HepG2 (cell line): ENCODE data around the gene CDK6. TPM values are rescaled to one million over a fixed set of nuclear protein-coding genes. Genes with fewer than 3 reads are reported as not detected.

Experiments used
- AKAP8 ChIP-seq: sonication (generic); formaldehyde crosslinking; IDR thresholded peaks from 2 replicates; pipeline ENCODE4 v1.5.1; 2020; ENCODE audit warnings: mild to moderate bottlenecking, missing genetic modification reagents
- ATF7-NPFF ChIP-seq: sonication (generic); formaldehyde crosslinking; IDR thresholded peaks from 2 replicates; pipeline ENCODE4 v1.8.1; 2023; ENCODE audit warnings: mild to moderate bottlenecking, low read depth, missing genetic modification reagents, moderate library complexity
- CREM ChIP-seq, 2 experiments: sonication (generic) in 1 of 2; formaldehyde crosslinking in 1 of 2; IDR thresholded peaks; 2 replicates each; pipeline versions ENCODE4 v1.4.0 to v1.6.1; 2016 to 2020; ENCODE audit warnings: antibody characterized with exemption in 1 of 2, mild to moderate bottlenecking in 1 of 2, missing genetic modification reagents in 1 of 2
- EEA1 ChIP-seq: sonication (generic); formaldehyde crosslinking; IDR thresholded peaks from 2 replicates; pipeline ENCODE4 v1.5.1; 2020; ENCODE audit warnings: mild to moderate bottlenecking, missing genetic modification reagents, borderline replicate concordance
- FOXA3 ChIP-seq: IDR thresholded peaks from 2 replicates; pipeline ENCODE4 v1.6.1; 2016; ENCODE audit warnings: missing genetic modification reagents, missing compliant biosample characterization
- IRF2 ChIP-seq: IDR thresholded peaks from 2 replicates; pipeline ENCODE4 v1.6.1; 2018; ENCODE audit warnings: missing genetic modification reagents, missing compliant biosample characterization
- MBD4 ChIP-seq: IDR thresholded peaks from 2 replicates; pipeline ENCODE4 v1.6.1; 2012; ENCODE audit warnings: low read length, inconsistent platforms, borderline replicate concordance
- MYC ChIP-seq: sonication (generic); formaldehyde crosslinking; IDR thresholded peaks from 2 replicates; pipeline ENCODE4 v1.9.0; 2021; ENCODE audit warnings: missing genetic modification reagents, borderline replicate concordance
- NFYC ChIP-seq: IDR thresholded peaks from 2 replicates; pipeline ENCODE4 v1.6.1; 2016; ENCODE audit warnings: missing genetic modification reagents, missing compliant biosample characterization
- SIX1 ChIP-seq: sonication (generic); formaldehyde crosslinking; IDR thresholded peaks from 2 replicates; pipeline ENCODE4 v1.4.0; 2020; ENCODE audit warnings: missing genetic modification reagents, borderline replicate concordance
- SIX4 ChIP-seq: sonication (generic); formaldehyde crosslinking; IDR thresholded peaks from 2 replicates; pipeline ENCODE4 v1.4.0; 2020; ENCODE audit warnings: missing genetic modification reagents
- SP2 ChIP-seq: sonication (generic); formaldehyde crosslinking; IDR thresholded peaks from 2 replicates; pipeline ENCODE4 v1.5.1; 2020; ENCODE audit warnings: mild to moderate bottlenecking, missing genetic modification reagents
- SPEN ChIP-seq: sonication (generic); formaldehyde crosslinking; IDR thresholded peaks from 2 replicates; pipeline ENCODE4 v1.5.1; 2020; ENCODE audit warnings: low read depth, mild to moderate bottlenecking, missing genetic modification reagents
- THAP11 ChIP-seq: IDR thresholded peaks from 2 replicates; pipeline ENCODE4 v1.6.1; 2016; ENCODE audit warnings: missing biosample characterization, missing genetic modification reagents
- TOPORS ChIP-seq: sonication (generic); formaldehyde crosslinking; IDR thresholded peaks from 2 replicates; pipeline ENCODE4 v1.8.0; 2023; ENCODE audit warnings: mild to moderate bottlenecking, missing genetic modification reagents
- ZFYVE20 ChIP-seq: sonication (generic); formaldehyde crosslinking; IDR thresholded peaks from 2 replicates; pipeline ENCODE4 v1.8.0; 2023; ENCODE audit warnings: low read depth, mild to moderate bottlenecking, moderate library complexity, missing genetic modification reagents, borderline replicate concordance
- ZNF124 ChIP-seq: sonication (generic); formaldehyde crosslinking; IDR thresholded peaks from 2 replicates; pipeline ENCODE4 v1.4.0; 2020; ENCODE audit warnings: missing genetic modification reagents
- ZNF772 ChIP-seq: sonication (generic); formaldehyde crosslinking; IDR thresholded peaks from 2 replicates; pipeline ENCODE4 v1.5.0; 2020; ENCODE audit warnings: mild to moderate bottlenecking, missing genetic modification reagents
- ZSCAN12 ChIP-seq: sonication (generic); formaldehyde crosslinking; IDR thresholded peaks from 2 replicates; pipeline ENCODE4 v1.9.0; 2021; ENCODE audit warnings: mild to moderate bottlenecking, missing genetic modification reagents
- polyA plus RNA-seq, 8 experiments: library from polyadenylated mRNA; depleted of rRNA in 3 of 8; stranded (reverse) in 7 of 8; unstranded in 1 of 8; fragments of >200 nt; fragmentation: Illumina TruSeq in 4 of 8; extraction: Trizol in 4 of 8; gene quantifications; 2 replicates each; pipeline versions ENCODE4 v1.2.1 to v1.2.3, GENCODE V29; 2011 to 2016; ENCODE audit warnings: low read depth in 4 of 8, missing spikeins in 1 of 8, mixed read lengths in 1 of 8; ENCODE audit not compliant: insufficient read depth in 1 of 8
- total RNA-seq, 5 experiments: library from RNA; depleted of rRNA; stranded (reverse); fragments of >200 nt; fragmentation: Illumina TruSeq; extraction: Trizol; gene quantifications; 2 replicates each; pipeline ENCODE4 v1.2.3, GENCODE V29; 2016; ENCODE audit warnings: low read depth in 1 of 5
- TF ChIP-seq, protein P1 (sequence below): sonication (generic); formaldehyde crosslinking; IDR thresholded peaks from 2 replicates; pipeline ENCODE4 v1.4.0; 2020; ENCODE audit warnings: missing genetic modification reagents, borderline replicate concordance
- TF ChIP-seq, protein P2 (sequence below): sonication (generic); formaldehyde crosslinking; conservative IDR thresholded peaks from 2 replicates; pipeline ENCODE4 v1.8.0; 2022; ENCODE audit warnings: mild to moderate bottlenecking, moderate library complexity, missing genetic modification reagents
- TF ChIP-seq, protein P3 (sequence below): sonication (generic); formaldehyde crosslinking; IDR thresholded peaks from 2 replicates; pipeline ENCODE4 v1.4.0; 2020; ENCODE audit warnings: missing genetic modification reagents
- TF ChIP-seq, protein P4 (sequence below): sonication (generic); formaldehyde crosslinking; IDR thresholded peaks from 2 replicates; pipeline ENCODE4 v1.5.0; 2020; ENCODE audit warnings: missing genetic modification reagents
- TF ChIP-seq, protein P5 (sequence below): sonication (generic); formaldehyde crosslinking; IDR thresholded peaks from 2 replicates; pipeline ENCODE4 v1.4.0; 2020; ENCODE audit warnings: missing genetic modification reagents, low read depth, mild to moderate bottlenecking, borderline replicate concordance

CDK6 gene
- total and polyA plus RNA-seq, 2 of the 13 experiments (the other 11 are each of a cell fraction or from before 2014, with no cell fraction given): 34.6 to 90.8 TPM

DNA sequence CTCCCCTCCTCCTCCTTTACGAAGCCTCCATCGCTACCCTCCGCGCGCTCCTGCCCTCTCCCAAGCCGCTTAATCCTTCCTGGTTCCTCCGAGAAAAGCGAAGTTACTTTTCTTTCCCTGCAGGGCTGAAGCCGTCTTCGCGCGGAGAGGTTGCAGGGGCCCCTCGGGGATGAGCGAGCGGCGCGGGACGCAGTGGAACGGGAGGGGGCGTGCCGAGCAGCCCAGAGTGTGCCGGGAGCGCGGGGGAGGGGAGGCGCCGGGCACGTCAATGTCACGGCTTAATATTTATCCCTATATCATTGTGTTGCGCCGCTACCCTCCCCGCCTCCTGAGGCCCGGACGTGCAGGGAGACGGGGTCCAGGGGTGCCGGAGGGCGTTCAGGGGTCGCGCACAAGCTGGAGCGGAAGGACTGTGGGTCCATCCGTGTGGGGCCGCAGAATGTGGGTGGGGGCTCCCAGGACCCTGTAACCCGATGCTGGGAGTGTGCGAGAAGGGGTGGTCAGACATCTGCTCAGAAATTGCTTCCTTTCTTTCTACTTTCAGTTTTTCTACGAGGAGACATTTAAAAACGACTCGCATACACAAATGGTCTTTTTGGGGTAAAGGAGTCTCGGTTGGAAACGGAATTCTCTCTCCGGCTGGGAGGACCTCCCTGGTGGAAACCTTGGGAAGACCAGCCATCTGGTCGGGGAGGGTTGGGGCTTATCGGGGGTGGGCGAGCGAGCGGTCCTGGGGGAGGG lies 2.4 kb downstream of the CDK6 start (continued):
- TF ChIP-seq AKAP8 (CRISPR knock-in tag): peak; percentile 92
- TF ChIP-seq, protein P1, sequence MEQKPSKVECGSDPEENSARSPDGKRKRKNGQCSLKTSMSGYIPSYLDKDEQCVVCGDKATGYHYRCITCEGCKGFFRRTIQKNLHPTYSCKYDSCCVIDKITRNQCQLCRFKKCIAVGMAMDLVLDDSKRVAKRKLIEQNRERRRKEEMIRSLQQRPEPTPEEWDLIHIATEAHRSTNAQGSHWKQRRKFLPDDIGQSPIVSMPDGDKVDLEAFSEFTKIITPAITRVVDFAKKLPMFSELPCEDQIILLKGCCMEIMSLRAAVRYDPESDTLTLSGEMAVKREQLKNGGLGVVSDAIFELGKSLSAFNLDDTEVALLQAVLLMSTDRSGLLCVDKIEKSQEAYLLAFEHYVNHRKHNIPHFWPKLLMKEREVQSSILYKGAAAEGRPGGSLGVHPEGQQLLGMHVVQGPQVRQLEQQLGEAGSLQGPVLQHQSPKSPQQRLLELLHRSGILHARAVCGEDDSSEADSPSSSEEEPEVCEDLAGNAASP (CRISPR knock-in tag): 0 out of 2 replicates have a peak, but pooled peaks have one; percentile 34
- TF ChIP-seq ZNF772 (CRISPR knock-in tag): 0 out of 2 replicates have a peak, but pooled peaks have one; percentile 41
- TF ChIP-seq ZNF124 (CRISPR knock-in tag): peak; percentile 22; the same call in 1 of the 2 replicates
- TF ChIP-seq NFYC (CRISPR knock-in tag): peak; percentile 15; the same call in 1 of the 2 replicates
- TF ChIP-seq, protein P2, sequence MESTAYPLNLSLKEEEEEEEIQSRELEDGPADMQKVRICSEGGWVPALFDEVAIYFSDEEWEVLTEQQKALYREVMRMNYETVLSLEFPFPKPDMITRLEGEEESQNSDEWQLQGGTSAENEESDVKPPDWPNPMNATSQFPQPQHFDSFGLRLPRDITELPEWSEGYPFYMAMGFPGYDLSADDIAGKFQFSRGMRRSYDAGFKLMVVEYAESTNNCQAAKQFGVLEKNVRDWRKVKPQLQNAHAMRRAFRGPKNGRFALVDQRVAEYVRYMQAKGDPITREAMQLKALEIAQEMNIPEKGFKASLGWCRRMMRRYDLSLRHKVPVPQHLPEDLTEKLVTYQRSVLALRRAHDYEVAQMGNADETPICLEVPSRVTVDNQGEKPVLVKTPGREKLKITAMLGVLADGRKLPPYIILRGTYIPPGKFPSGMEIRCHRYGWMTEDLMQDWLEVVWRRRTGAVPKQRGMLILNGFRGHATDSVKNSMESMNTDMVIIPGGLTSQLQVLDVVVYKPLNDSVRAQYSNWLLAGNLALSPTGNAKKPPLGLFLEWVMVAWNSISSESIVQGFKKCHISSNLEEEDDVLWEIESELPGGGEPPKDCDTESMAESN (CRISPR knock-in tag): peak; percentile 71
- TF ChIP-seq SIX4 (CRISPR knock-in tag): peak; percentile 62
- TF ChIP-seq MBD4: no peak
- TF ChIP-seq THAP11 (CRISPR knock-in tag): peak; percentile 53; the same call in 1 of the 2 replicates
- TF ChIP-seq CREM (IDR thresholded peaks at IDR 0.05): peak; percentile 44; the same call in 1 of the 2 replicates
- TF ChIP-seq CREM (CRISPR knock-in tag; IDR thresholded peaks at IDR 0.05): no peak
- peak; percentile 78 for TF ChIP-seq ATF7-NPFF (CRISPR knock-in tag)
- peak; percentile 66 for TF ChIP-seq SPEN (CRISPR knock-in tag)
- TF ChIP-seq ZSCAN12 (CRISPR knock-in tag): 0 out of 2 replicates have a peak, but pooled peaks have one; percentile 38
- TF ChIP-seq SIX1 (CRISPR knock-in tag): peak; percentile 67
- TF ChIP-seq EEA1 (CRISPR knock-in tag): no peak
- TF ChIP-seq IRF2 (CRISPR knock-in tag): peak; percentile 61; the same call in 1 of the 2 replicates
- TF ChIP-seq, protein P3, sequence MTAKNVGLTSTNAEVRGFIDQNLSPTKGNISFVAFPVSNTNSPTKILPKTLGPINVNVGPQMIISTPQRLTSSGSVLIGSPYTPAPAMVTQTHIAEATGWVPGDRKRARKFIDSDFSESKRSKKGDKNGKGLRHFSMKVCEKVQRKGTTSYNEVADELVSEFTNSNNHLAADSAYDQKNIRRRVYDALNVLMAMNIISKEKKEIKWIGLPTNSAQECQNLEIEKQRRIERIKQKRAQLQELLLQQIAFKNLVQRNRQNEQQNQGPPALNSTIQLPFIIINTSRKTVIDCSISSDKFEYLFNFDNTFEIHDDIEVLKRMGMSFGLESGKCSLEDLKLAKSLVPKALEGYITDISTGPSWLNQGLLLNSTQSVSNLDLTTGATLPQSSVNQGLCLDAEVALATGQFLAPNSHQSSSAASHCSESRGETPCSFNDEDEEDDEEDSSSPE (CRISPR knock-in tag): peak; percentile 83
- TF ChIP-seq, protein P4, sequence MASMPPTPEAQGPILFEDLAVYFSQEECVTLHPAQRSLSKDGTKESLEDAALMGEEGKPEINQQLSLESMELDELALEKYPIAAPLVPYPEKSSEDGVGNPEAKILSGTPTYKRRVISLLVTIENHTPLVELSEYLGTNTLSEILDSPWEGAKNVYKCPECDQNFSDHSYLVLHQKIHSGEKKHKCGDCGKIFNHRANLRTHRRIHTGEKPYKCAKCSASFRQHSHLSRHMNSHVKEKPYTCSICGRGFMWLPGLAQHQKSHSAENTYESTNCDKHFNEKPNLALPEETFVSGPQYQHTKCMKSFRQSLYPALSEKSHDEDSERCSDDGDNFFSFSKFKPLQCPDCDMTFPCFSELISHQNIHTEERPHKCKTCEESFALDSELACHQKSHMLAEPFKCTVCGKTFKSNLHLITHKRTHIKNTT (CRISPR knock-in tag): peak; percentile 26; the same call in 1 of the 2 replicates
- TF ChIP-seq, protein P5, sequence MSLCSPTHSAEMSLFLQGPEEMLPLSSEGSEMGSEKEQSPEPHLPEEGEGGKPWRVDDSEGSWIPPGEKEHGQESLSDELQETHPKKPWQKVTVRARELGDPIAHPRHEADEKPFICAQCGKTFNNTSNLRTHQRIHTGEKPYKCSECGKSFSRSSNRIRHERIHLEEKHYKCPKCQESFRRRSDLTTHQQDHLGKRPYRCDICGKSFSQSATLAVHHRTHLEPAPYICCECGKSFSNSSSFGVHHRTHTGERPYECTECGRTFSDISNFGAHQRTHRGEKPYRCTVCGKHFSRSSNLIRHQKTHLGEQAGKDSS: no peak
- no peak for TF ChIP-seq TOPORS (CRISPR knock-in tag)
- TF ChIP-seq ZFYVE20: no peak
- TF ChIP-seq FOXA3 (CRISPR knock-in tag): peak; percentile 40
- TF ChIP-seq SP2 (CRISPR knock-in tag): no peak
- TF ChIP-seq MYC: peak; percentile 80
